Measurements from ENCODE around the gene ALOX12.
"Not testable (repeated sequence)": the region's sequence is repeated elsewhere in the genome, so short reads cannot be mapped to it uniquely, and the experiment has no call there.

The ALOX12 gene

GRCh38 chr17:7046725-7047397, 51.0 kb downstream of the ALOX12 start:
- not testable (repeated sequence) for FAIRE-seq

GRCh38 chr17:7047566-7047965, 51.7 kb downstream of the ALOX12 start:
- FAIRE-seq = no peak

- FAIRE-seq = no peak
Measured at GRCh38 chr17:7048968-7049367, 53.1 kb downstream of the ALOX12 start.

GRCh38 chr17:7050583-7050982, 54.7 kb downstream of the ALOX12 start:
- FAIRE-seq = not testable (repeated sequence)

GRCh38 chr17:7056386-7056785, 60.5 kb downstream of the ALOX12 start:
- no peak for FAIRE-seq

- no peak for FAIRE-seq
Measured at GRCh38 chr17:7058831-7059447, 63.1 kb downstream of the ALOX12 start.

All from G401.6 (cell line).